Vagina (tissue), 2 donors: Measurements from ENCODE around the gene CPEB2.

Experiments
- CTCF ChIP-seq, 3 experiments: fragments of 450-650 bp in 2 of 3; fragments of 200-600 bp in 1 of 3; sonication (generic) in 1 of 3; IDR thresholded peaks; one replicate each; pipeline ENCODE4 v1.5.1; 2017 to 2019; ENCODE audit warnings: antibody characterized with exemption in 3 of 3, mild to moderate bottlenecking in 2 of 3, moderate library complexity in 2 of 3
- POLR2A ChIP-seq, 2 donors: fragments of 450-650 bp; IDR thresholded peaks; one replicate each; pipeline ENCODE4 v1.6.1; 2017; ENCODE audit warnings: antibody characterized with exemption in 2 of 2, mild to moderate bottlenecking in 2 of 2, moderate library complexity in 2 of 2

GRCh38 chr4:14958436-14958835 is 43.8 kb upstream of the CPEB2 start:
- TF ChIP-seq CTCF (IDR thresholded peaks at IDR 0.05): no peak
- no peak for TF ChIP-seq POLR2A (IDR thresholded peaks at IDR 0.05)
